DOHH2 (cell line): Measurements from ENCODE around the gene CALHM2.

Experiments
- H3F3A ChIP-seq: fragments of 200-600 bp; sonication (generic), shearing (Covaris generic); 2 replicates; pipeline ENCODE4 v1.6.0; 2016; ENCODE audit warnings: antibody characterized with exemption, mild to moderate bottlenecking; ENCODE audit not compliant: control insufficient read depth, insufficient read depth
- H3K27ac ChIP-seq: fragments of 200-600 bp; sonication (generic); 2 replicates; pipeline ENCODE4 v1.5.1; 2014; ENCODE audit warnings: low read depth, mild to moderate bottlenecking, low read length, moderate library complexity
- H3K27me3 ChIP-seq: fragments of 200-600 bp; sonication (generic); 2 replicates; pipeline ENCODE4 v1.6.1; 2014; ENCODE audit warnings: mild to moderate bottlenecking, low read length, mixed read lengths; ENCODE audit not compliant: control insufficient read depth
- H3K36me3 ChIP-seq: fragments of 200-600 bp; sonication (generic); 2 replicates; pipeline ENCODE4 v1.6.1; 2014; ENCODE audit warnings: mild to moderate bottlenecking, low read length, moderate library complexity, mixed read lengths; ENCODE audit not compliant: control insufficient read depth
- H3K4me1 ChIP-seq: fragments of 200-600 bp; sonication (generic); 2 replicates; pipeline ENCODE4 v1.6.1; 2014; ENCODE audit warnings: mild to moderate bottlenecking, low read length, mixed read lengths; ENCODE audit not compliant: control insufficient read depth
- H3K4me2 ChIP-seq: fragments of 200-600 bp; sonication (generic); 2 replicates; pipeline ENCODE4 v1.6.0; 2014; ENCODE audit warnings: mild to moderate bottlenecking, low read length, moderate library complexity
- H3K4me3 ChIP-seq: fragments of 200-600 bp; sonication (generic); 2 replicates; pipeline ENCODE4 v1.5.1; 2014; ENCODE audit warnings: mild to moderate bottlenecking, low read length, mixed read lengths
- H3K79me2 ChIP-seq: fragments of 200-600 bp; sonication (generic); 2 replicates; pipeline ENCODE4 v1.6.1; 2014; ENCODE audit warnings: mild to moderate bottlenecking, low read length, mixed read lengths; ENCODE audit not compliant: control insufficient read depth
- H3K9me2 ChIP-seq: fragments of 200-600 bp; sonication (generic); replicated peaks from 2 replicates; pipeline ENCODE4 v1.6.1; 2014; ENCODE audit warnings: mild to moderate bottlenecking, low read length, mixed read lengths; ENCODE audit not compliant: control insufficient read depth
- H3K9me3 ChIP-seq: fragments of 200-600 bp; sonication (generic); 2 replicates; pipeline ENCODE4 v1.6.1; 2014; ENCODE audit warnings: antibody characterized with exemption, low read length, mixed read lengths; ENCODE audit not compliant: control insufficient read depth, insufficient read depth
- H4K20me1 ChIP-seq: fragments of 200-600 bp; sonication (generic); 2 replicates; pipeline ENCODE4 v1.6.0; 2014; ENCODE audit warnings: low read depth, mild to moderate bottlenecking, antibody characterized with exemption, low read length, moderate library complexity; ENCODE audit not compliant: control insufficient read depth, insufficient read depth
- EZH2phosphoT487 ChIP-seq: fragments of 200-600 bp; sonication (generic); IDR thresholded peaks from 2 replicates; pipeline ENCODE4 v1.6.1; 2017; ENCODE audit warnings: borderline replicate concordance, mild to moderate bottlenecking, antibody characterized with exemption, low read length, moderate library complexity, mixed read lengths
- TF ChIP-seq, protein P1 (sequence below): fragments of 200-600 bp; sonication (generic); IDR thresholded peaks from one replicate; pipeline ENCODE4 v1.5.1; 2014; ENCODE audit warnings: antibody characterized with exemption, mild to moderate bottlenecking, low read depth, low read length; ENCODE audit not compliant: poor library complexity, severe bottlenecking

CALHM2 gene, protein sequence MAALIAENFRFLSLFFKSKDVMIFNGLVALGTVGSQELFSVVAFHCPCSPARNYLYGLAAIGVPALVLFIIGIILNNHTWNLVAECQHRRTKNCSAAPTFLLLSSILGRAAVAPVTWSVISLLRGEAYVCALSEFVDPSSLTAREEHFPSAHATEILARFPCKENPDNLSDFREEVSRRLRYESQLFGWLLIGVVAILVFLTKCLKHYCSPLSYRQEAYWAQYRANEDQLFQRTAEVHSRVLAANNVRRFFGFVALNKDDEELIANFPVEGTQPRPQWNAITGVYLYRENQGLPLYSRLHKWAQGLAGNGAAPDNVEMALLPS

DNA sequence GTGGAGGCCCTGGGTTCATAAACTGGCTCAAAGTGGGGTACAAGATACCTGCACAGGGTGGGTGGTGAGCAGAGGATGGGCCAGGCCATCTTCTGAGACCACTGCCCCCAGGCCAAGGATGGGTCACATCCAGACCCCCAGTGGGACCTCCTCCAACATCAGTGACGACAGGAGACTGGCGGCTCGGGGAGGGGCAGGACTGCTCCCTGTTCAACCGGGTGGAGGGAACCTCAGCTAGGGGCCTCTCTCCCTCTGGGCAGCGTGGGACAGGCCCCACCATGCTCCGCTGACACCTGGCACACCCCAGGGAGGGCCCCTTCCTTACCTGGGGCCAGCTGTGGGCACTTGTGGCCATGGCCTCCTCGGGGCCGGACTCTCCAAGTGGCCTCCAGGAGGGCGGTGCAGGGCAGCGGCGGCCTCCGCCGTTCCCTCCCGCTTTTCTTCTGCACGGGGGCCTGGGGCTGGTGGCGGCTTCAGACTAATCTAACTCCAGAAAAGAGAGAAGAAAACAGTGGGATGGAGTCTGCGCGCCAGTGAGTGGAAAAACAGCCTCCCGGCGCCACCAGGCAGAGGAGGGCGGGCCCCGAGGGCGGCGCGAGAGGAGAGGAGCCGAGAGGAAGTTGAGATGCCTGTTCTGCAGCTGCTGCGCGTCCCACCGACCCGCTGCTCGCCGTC is at the start of gene CALHM2:
Gene CALHM2, minus strand, starts transcription at position 540 of the 675 bp plus-strand sequence. CDS start 2,429 bp downstream, outside the sequence.
- Histone ChIP-seq H3K4me3 (peak within 1 kb of the TSS; percentile 23; the same call in 1 of the 2 replicates), H3K27me3 (no peaks in the 10 kb centered on the region), H3K4me2 (peak within 1 kb of the TSS; percentile 44), H3K79me2 (no peaks in the 10 kb centered on the region), H3K9me2 (no peaks in the 10 kb centered on the region), H3K9me3 (no peaks in the 10 kb centered on the region), H3K27ac (no peak within 1 kb of the TSS), H3K4me1 (peaks cover 12% of the 10 kb centered on the region; the same call in 1 of the 2 replicates), H3F3A (peaks cover 6% of the 10 kb centered on the region; the same call in 1 of the 2 replicates), H3K36me3 (peaks cover 27% of the 10 kb centered on the region), H4K20me1 (no peaks in the 10 kb centered on the region)
- TF ChIP-seq EZH2phosphoT487: no peak
- TF ChIP-seq, protein P1, sequence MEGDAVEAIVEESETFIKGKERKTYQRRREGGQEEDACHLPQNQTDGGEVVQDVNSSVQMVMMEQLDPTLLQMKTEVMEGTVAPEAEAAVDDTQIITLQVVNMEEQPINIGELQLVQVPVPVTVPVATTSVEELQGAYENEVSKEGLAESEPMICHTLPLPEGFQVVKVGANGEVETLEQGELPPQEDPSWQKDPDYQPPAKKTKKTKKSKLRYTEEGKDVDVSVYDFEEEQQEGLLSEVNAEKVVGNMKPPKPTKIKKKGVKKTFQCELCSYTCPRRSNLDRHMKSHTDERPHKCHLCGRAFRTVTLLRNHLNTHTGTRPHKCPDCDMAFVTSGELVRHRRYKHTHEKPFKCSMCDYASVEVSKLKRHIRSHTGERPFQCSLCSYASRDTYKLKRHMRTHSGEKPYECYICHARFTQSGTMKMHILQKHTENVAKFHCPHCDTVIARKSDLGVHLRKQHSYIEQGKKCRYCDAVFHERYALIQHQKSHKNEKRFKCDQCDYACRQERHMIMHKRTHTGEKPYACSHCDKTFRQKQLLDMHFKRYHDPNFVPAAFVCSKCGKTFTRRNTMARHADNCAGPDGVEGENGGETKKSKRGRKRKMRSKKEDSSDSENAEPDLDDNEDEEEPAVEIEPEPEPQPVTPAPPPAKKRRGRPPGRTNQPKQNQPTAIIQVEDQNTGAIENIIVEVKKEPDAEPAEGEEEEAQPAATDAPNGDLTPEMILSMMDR: no peak

DNA sequence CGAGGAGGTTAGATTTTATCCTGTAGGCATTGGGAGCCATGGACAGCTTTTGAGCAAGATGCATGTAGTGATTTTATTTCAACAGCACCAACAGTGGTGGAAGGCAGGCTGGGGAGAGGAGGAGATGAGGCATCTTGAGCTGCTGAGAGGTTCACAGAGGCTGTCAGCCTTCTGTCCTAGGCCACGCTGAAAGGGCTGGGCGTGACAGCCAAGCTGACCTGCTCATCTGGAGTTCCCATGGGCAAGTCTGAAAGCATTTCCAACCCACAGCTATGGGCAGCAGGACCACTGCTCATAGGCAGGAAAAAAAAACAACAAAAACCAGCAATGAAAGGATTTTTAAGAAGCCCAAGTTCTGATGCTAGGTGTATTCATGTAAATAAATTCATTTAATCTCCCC is 49.0 kb upstream of the CALHM2 start:
- no peaks in the 10 kb centered on the region for H3K4me1 ChIP-seq
- peaks cover 51% of the 10 kb centered on the region for H3K27me3 ChIP-seq

DNA sequence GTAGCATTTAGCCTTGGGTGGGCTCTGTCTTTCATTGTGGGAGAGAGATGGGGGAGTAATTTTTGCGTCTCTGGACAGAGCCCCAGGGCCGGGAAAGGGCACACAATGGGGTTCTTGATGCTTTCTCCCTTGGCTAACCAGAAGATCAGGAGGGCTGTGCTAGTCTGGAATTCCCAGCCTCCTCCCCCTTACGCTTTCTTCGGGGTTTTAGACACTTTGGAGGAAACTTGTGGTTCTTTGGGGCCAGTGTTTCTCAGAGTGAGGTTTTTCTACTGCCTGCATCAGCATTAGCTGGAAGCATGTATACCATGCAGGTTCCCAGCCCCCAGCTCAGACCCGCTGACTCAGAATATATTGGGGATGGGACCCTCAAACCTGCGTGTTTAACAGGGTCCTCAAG is 48.3 kb upstream of the CALHM2 start:
- Histone ChIP-seq H3K4me2 (no peak overlapping the region), H3F3A (no peaks in the 10 kb centered on the region), H3K9me3 (no peaks in the 10 kb centered on the region), H3K4me3 (no peak overlapping the region), H3K9me2 (no peaks in the 10 kb centered on the region), H3K27me3 (peaks cover 50% of the 10 kb centered on the region), H3K79me2 (no peaks in the 10 kb centered on the region), H4K20me1 (no peaks in the 10 kb centered on the region), H3K4me1 (no peaks in the 10 kb centered on the region), H3K27ac (no peak overlapping the region), H3K36me3 (no peaks in the 10 kb centered on the region)
- TF ChIP-seq, protein P1: no peak
- TF ChIP-seq EZH2phosphoT487: no peak

More for the DNA sequence above, 49.0 kb upstream of the CALHM2 start:
- Histone ChIP-seq H3K4me2 (no peak overlapping the region), H3K4me3 (no peak overlapping the region), H3K27ac (no peak overlapping the region), H3K9me3 (no peaks in the 10 kb centered on the region), H3F3A (no peaks in the 10 kb centered on the region), H3K36me3 (no peaks in the 10 kb centered on the region), H3K9me2 (no peaks in the 10 kb centered on the region), H4K20me1 (no peaks in the 10 kb centered on the region), H3K79me2 (no peaks in the 10 kb centered on the region)
- TF ChIP-seq, protein P1: no peak
- TF ChIP-seq EZH2phosphoT487: no peak
